Stimulated activated CD4-positive, alpha-beta T cell treated with anti-CD3 and anti-CD28 coated beads, Interleukin-12 subunit alpha, Interleukin-12 subunit beta, amount 100 ng/mL, for 4 hours (primary cell): ENCODE data around the gene ABR.
"Not testable (repeated sequence)": the region's sequence is repeated elsewhere in the genome, so short reads cannot be mapped to it uniquely, and the experiment has no call there.

ENCODE experiments used
- DNase-seq: peaks from one replicate; pipeline ENCODE4 v3.0.0-alpha.2; 2020

Gene ABR

DNA sequence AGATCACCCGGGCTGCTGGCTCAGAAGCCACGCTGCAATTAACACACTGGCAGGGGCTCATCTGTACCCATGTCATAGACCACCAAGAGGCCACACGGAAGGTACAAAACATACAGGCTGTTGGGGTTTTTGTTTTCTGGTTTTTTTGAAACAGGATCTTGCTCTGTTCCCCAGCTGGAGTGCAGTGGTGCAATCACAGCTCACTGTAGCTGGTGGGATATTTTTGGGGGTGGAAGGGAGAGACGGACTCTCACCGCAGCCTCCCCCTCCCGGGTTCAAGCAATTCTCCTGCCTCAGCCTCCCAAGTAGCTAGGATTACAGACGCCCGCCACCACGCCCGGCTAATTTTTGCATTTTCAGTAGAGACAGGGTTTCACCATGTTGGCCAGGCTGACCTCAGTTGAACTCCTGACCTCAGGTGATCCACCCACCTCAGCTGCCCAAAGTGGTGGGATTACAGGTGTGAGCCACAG, 19.5 kb upstream of the ABR start:
- DNase-seq: not testable (repeated sequence)

GRCh38 chr17:1197781-1198490, 18.2 kb upstream of the ABR start:
- no peak for DNase-seq

- no peak for DNase-seq
Observed at GRCh38 chr17:1197379-1197778, 17.6 kb upstream of the ABR start.

- no peak for DNase-seq
Observed at GRCh38 chr17:1196946-1197345, 17.2 kb upstream of the ABR start.

DNA sequence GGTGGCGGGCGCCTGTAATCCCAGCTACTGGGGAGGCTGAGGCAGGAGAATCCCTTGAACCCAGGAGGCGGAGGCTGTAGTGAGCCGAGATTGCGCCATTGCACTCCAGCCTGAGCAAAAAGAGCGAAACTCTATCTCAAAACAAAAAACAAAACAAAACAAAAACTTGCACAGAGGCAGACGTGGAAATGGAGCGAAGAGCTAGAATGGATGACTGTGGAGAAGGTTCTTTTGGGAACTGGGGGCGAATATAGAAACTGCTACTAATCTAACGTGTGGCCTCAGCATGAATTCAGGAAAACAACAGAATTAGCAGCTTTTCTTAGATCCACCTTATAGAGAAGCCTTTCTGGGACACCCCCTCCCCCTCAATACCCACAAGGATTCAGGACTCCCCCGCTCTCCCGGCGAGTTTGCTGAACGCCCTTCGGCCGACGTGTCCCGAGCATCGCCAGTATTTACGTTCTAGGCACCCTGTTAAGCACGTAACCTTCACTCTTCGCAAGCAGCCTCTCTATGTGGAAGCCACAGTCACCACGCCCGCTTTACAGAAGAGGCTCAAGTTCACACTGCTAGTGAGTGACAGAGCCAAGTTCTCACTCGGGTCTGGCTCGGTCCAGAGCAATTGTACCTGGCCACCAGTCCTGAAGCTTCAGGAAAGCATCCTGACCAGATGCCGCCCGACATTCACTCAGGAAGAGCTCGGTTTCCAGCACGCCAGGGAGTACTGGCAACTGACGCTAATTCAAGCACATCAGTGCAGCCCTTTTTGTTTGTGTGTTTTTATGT, 13.3 kb upstream of the ABR start:
- DNase-seq: no peak

DNA sequence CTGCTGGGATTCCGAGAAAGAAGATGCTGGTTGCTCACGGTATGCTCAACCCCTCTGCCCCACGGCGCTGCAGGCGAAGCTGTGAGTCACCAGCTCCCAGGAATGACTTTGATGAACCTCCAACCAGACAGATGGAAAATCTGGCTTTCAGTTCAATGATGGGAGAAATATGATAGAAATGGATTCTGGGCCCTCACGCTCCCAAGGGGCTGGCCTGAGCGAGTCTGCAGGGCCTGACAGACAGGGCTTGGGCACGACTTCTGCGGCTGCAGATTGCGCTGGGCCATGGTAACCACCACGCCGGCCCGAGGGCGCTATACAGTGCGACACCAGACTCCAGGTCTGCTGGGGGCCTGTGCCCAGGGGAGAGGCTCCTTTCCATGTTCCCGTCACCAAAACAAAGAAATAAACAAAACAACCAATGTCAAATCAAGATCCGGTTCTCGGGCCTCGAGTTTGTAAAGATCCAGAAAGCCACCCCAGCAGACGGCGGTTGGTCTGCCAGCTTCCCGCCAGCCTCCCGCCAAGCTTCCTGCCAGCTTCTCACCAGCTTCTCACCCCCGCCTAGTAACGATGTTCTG, 11.1 kb upstream of the ABR start:
- DNase-seq: no peak

DNA sequence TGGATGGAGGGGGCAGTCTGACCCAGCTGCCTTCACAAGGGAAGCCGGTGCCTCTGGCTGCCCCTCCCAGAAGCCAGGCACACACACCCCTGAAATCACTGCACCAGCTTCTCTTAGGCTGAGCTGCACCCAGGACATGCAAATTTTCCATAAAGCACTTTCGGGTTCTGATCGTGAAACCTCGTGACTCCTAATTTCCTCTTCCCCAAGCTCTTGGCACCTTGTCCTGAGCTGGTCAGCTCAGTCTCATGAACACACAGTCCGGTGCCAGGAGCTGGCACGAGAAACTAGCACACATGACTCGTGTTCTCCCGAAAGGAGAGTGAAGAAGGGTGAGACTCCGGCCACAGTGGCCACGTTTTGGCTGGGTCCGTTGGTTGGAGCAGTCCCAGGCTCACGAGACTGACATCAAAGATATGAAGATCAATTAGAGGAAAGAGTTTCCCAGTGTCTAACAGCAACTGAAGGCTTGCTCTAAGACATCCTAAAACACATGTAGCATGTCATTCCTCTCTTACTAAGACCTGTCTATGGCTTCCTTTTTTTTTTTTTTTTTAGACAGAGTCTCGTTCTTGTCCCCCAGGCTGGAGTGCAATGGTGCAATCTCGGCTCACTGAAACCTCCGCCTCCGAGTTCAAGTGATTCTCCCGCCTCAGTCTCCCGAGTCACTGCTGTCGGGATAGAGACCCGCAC, 9.2 kb upstream of the ABR start:
- no peak for DNase-seq

DNA sequence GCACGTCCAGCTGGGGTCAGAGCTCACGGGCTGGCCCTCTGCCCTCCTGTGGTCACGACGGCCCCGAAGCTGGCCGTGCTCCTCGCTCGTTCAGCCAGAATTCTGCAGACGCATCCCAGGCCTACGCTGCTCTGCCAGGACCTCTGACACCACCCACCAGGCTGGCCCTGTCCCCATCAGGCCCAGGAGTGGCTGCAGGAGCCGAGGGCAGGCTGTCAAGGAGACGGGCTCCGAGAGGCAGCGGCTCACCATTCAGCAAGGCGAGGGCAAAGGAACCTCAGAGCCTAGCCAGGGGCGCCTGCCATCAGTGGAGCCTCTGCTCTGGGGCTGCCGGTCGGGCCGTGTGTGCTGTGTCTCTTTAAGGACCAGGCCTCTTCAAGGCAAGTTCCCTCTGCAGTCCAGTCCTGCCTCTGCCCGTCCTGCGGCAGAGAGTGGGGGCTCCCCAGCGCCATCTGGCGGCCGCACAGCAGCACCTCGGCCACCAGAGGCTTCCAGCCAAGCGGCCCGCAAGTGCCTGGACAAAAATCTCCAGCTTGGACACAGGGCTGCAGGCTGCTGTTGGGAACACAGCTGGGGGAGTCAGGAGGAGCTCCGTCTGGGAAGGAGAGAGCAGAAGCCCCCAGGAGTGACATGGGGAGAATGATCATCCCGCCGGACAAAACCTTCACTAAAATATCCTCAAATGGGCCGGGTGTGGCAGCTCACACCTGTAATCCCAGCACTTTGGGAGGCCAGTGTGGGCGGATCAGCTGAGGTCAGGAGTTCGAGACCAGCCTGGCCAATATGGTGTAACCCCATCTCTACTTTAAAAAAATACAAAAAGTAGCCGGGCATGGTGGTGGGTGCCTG, 7.4 kb upstream of the ABR start:
- peak; percentile 77 for DNase-seq

DNA sequence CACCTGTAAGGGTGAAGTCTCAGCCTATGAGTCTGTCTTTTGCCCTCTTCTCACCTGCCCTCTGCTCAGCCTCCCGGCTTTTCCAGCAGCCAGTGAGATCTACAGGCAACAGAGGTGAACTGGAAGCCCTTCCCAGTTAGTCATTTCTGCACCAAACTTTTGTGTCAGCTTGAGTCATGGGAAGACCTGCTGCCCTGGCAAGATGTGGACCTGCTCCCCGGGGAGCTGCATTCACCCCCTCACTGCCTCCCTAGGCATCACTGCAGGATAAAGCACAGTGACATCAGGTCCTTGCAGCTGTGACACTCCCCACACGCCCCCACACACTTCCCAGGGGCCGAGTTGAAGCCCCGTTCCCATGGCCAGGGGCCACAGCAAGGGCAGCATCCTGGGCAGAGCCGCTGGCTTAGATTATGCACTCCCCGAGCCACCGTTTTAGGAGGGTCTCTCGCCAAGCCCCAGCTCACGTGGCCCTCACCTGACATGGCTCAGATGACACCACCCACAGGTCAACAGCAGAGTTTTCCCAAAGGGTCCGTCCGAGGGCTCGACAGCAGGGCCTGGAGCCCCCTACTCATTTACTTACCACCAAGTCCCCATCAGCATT, 6.5 kb upstream of the ABR start:
- no peak for DNase-seq

DNA sequence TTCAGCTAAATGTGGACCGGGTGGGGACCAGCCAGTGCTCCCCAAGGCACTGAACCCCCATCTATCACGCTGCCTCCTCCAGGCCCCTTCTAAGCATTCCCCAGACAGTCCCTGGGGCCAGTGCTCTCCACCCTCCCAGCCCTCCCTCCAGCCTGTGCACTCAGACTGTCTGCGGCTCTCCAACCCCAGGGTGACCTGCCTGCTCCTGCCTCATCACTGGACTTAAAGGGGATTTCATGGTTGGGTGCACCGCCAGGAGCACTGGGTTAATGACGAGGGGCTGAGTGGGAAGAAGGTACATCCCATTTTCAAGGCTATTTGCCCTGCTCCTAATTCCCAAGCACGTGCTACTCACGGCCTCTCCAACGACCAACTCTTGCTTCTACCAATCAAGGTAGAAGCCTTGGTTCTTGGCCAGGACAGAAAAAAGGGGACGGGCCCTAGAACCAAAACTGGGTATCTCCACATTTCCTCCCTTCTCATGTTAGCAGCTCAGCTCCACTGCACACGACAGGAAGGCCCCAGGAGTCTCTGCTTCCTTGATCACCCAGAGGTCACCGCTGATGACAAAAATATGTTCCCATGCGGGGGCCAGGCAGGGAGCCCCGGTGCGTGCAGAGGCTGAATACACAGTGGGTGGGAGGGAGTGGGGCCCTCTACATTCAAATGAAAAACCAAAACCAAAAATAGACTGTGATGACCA, 3.5 kb upstream of the ABR start:
- no peak for DNase-seq

GRCh38 chr17:1182811-1183170, 3.0 kb upstream of the ABR start:
- DNase-seq: no peak

DNA sequence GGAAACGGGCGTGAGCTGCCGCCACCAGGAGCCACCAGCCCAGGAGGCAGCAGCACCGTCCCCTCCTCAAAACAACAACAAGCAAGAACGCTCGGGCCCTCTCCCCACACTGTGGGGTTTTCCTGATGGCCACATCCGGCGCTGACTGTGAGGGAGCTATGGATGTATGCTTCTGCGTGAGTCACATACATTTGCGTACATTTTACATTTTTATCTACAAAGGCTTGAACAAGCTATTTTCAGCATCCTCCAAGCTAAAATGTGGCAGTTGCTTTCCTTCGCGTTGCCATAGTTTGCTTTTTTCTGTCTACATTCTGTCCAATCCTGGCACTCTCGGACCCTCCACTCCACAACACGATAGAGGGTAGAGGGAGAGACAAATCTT, 2.0 kb upstream of the ABR start:
- DNase-seq: no peak

DNA sequence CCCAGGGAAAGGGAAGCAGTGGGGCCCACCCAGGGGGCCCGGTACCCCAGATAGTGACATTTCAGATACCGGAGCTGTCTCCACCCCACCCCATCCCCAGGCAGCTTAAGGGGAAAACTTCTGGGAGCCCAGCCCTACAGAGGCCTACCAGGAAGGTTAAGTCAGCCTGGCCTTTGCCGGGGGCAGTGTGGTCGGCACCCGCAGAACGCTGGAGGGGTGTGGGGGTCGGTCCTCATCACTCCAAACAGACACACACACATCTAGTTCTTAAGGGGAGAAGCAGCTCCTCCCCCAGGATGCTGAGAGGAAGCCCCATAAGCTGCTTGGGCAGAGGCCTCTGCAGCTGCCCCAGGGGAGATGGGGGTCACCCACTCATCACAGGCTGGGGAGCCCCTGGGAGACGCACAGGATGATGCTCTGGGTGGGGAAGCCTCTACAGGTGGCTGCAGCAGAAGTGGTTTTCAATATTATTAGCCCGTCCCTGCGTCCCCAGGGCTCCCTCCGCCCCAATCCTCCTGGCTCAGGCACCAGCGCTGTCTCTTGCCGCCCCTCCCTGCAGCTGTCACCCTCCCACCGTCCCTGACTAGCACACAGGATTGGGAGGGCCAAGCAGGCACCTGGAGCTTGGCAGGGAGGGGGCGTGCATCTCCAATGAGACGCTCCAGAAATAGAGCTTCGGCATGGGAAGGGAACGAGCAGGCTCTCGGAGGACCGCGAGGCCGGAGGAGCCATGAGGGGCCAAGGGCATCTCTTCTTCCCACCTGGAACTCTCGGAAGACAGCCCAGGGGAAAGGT, 1.4 kb upstream of the ABR start:
- DNase-seq: no peak

DNA sequence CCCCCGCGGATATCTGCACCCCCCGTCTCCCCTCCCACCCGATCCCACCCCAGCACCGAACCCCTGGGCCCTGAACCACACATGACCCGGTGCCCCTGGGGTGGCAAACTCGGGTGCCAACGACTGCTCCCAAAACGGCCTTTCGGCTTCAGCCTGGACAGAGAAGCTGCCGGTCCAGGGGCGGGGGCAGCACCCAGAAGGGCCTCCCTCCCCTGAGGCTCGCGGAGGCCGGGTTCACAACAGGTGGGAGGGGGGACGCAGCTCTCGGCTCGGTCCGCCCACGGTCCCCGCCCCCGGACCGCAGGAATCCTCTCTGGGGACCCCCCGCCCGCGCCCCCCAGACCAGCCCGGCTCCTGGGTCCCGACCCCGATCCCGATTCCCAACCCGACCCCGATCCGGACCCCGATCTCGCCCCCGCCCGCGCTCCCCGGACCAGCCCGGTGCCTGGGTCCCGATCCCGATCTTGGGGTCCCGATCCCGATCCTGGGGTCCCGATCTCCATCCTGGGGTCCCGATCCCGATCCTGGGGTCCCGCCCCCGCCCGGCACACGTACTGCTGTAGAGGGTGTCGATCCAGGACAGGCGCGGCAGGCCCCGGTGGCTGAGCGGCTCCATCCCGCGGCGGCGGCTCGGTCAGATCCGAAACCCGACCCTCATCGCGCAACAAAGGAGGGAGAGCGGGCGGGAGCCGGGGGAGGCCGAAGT, 516 bp downstream of the ABR start:
- DNase-seq: no peak

GRCh38 chr17:1177016-1177700, 2.6 kb downstream of the ABR start:
- DNase-seq: no peak

GRCh38 chr17:1174263-1174880, 5.4 kb downstream of the ABR start:
- no peak for DNase-seq

DNA sequence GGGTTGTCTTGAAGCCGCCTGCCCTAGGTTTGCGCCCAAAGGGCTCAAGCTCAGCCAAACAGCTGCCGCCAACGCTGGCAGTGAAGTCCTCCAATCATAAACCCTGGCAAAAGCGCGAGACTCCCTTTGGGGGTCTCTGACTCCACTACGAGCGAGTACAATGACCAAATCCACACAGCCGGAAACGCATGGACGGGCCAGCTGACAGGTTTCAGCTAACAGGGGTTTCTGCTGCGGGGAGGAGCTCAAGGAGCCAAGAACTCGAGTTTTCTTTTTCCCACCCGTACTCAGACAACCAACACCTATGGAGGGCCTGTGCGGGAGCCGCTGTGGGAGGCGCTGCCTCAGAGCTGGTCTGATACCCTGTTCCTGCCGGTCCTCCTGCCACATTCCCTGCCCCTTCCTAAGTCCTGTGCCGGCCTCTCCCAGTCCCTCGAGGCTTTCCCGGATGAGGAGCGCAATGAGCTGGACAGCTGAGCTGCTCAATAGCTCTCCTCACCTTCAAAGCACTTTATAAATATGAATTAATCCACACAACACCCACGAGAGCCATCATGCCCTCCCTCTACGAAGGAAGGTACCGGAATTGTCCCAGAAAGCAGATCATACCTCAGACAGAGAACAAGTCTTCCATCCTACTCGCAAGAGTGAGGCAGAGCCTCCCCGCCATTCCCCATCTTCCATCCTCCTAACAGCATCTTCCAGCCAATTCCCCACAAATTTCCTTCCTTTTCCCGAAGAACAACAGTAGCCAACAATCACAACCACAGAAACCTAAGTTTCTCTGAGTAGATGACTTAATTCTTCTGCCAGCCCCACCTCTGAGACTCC, 6.1 kb downstream of the ABR start:
- DNase-seq: no peak

- no peak for DNase-seq
Observed at GRCh38 chr17:1171953-1172352, 7.8 kb downstream of the ABR start.
